Measurements from ENCODE around the gene BET1. TPM values are rescaled to one million over a fixed set of nuclear protein-coding genes. Genes with fewer than 3 reads are reported as not detected.

Gene BET1
- total RNA-seq, 1 donor from 2014 or later: 13.2 TPM

- intact Hi-C loops (cut with DNase I): no loop called here
- no peak for DNase-seq (ENCODE audit: low spot score)
Observed at GRCh38 chr7:93968911-93969620, 35.1 kb downstream of the BET1 start.

GRCh38 chr7:93964813-93965212 lies 39.3 kb downstream of the BET1 start:
- no peak for DNase-seq (ENCODE audit: low spot score)
- intact Hi-C loops (cut with DNase I): no loop called here

GRCh38 chr7:93964262-93964661 lies 39.9 kb downstream of the BET1 start:
- intact Hi-C loops (cut with DNase I): no loop called here
- no peak for DNase-seq (ENCODE audit: low spot score)

- intact Hi-C loops (cut with DNase I): no loop called here
- no peak for DNase-seq (ENCODE audit: low spot score)
Observed at GRCh38 chr7:93960986-93961385, 43.2 kb downstream of the BET1 start.

- no peak for DNase-seq (ENCODE audit: low spot score)
- intact Hi-C loops (cut with DNase I): no loop called here
Observed at GRCh38 chr7:93958651-93959050, 45.5 kb downstream of the BET1 start.

- intact Hi-C loops (cut with DNase I): no loop called here
- DNase-seq (ENCODE audit: low spot score): no peak
Observed at GRCh38 chr7:93958216-93958615, 45.9 kb downstream of the BET1 start.

- intact Hi-C loops (cut with DNase I): no loop called here
- DNase-seq (ENCODE audit: low spot score): no peak
Observed at GRCh38 chr7:93957767-93958166, 46.4 kb downstream of the BET1 start.

GRCh38 chr7:93955304-93955703 lies 48.9 kb downstream of the BET1 start:
- no peak for DNase-seq (ENCODE audit: low spot score)
- intact Hi-C loops (cut with DNase I): no loop called here

- intact Hi-C loops (cut with DNase I): no loop called here
- no peak for DNase-seq (ENCODE audit: low spot score)
Observed at GRCh38 chr7:93949423-93949822, 54.7 kb downstream of the BET1 start.

- no peak for DNase-seq (ENCODE audit: low spot score)
- intact Hi-C loops (cut with DNase I): no loop called here
Observed at GRCh38 chr7:93948873-93949272, 55.3 kb downstream of the BET1 start.

- DNase-seq (ENCODE audit: low spot score): no peak
- intact Hi-C loops (cut with DNase I): no loop called here
Observed at GRCh38 chr7:93948106-93948505, 56.0 kb downstream of the BET1 start.

GRCh38 chr7:93945756-93946535 lies 58.2 kb downstream of the BET1 start:
- intact Hi-C loops (cut with DNase I): no loop called here
- no peak for DNase-seq (ENCODE audit: low spot score)

GRCh38 chr7:93945083-93945482 lies 59.1 kb downstream of the BET1 start:
- no peak for DNase-seq (ENCODE audit: low spot score)
- intact Hi-C loops (cut with DNase I): no loop called here

- no peak for DNase-seq (ENCODE audit: low spot score)
- intact Hi-C loops (cut with DNase I): no loop called here
Observed at GRCh38 chr7:93944673-93945072, 59.5 kb downstream of the BET1 start.

GRCh38 chr7:93943816-93944540 lies 60.2 kb downstream of the BET1 start:
- no peak for DNase-seq (ENCODE audit: low spot score)
- intact Hi-C loops (cut with DNase I): no loop called here

Other genes starting within 250 kb of the BET1 start
- gene TFPI2, start 113.6 kb downstream of the BET1 start, total RNA-seq: 1.9 TPM
- gene GNGT1, start 97.8 kb downstream of the BET1 start, total RNA-seq: not detected
- 14.3 TPM for gene GNG11, start 82.6 kb downstream of the BET1 start, total RNA-seq